HEK293T (cell line): ENCODE data around the gene FBXL17.
"Not testable (repeated sequence)": the region's sequence is repeated elsewhere in the genome, so short reads cannot be mapped to it uniquely, and the experiment has no call there.

Experiments used
- CTCF ChIA-PET: fragments of 350-600 bp; formaldehyde crosslinking; extraction: SDS; loops from one replicate; lab custom pipeline; 2021; ENCODE audit warnings: antibody characterized with exemption, inconsistent platforms; lab: Yijun Ruan, JAX
- POLR2A ChIA-PET: fragments of 350-600 bp; formaldehyde crosslinking; extraction: SDS; loops from one replicate; lab custom pipeline; 2020; ENCODE audit warnings: antibody characterized with exemption, inconsistent platforms; lab: Yijun Ruan, JAX
- DNase-seq: peaks from one replicate; pipeline ENCODE4 v3.0.0; 2012; ENCODE audit warnings: mixed read lengths; ENCODE audit errors: extremely low spot score
- ARNT ChIP-seq: fragments of 450-650 bp; IDR thresholded peaks from 2 replicates; pipeline ENCODE4 v1.6.1; 2017; ENCODE audit warnings: mild to moderate bottlenecking
- BHLHE40 ChIP-seq: fragments of 450-650 bp; IDR thresholded peaks from 2 replicates; pipeline ENCODE4 v1.6.1; 2016; ENCODE audit warnings: mild to moderate bottlenecking, moderate library complexity, borderline replicate concordance
- CTBP1 ChIP-seq: fragments of 450-650 bp; IDR thresholded peaks from 2 replicates; pipeline ENCODE4 v1.6.1; 2016; ENCODE audit warnings: borderline replicate concordance
- ELF4 ChIP-seq: fragments of 450-650 bp; IDR thresholded peaks from 2 replicates; pipeline ENCODE4 v1.6.1; 2017; ENCODE audit warnings: antibody characterized with exemption
- FOXA1 ChIP-seq: fragments of 450-650 bp; IDR thresholded peaks from 2 replicates; pipeline ENCODE4 v1.6.1; 2016; ENCODE audit warnings: mild to moderate bottlenecking
- FOXK2 ChIP-seq: fragments of 450-650 bp; IDR thresholded peaks from 2 replicates; pipeline ENCODE4 v1.6.1; 2016; ENCODE audit warnings: mild to moderate bottlenecking
- FOXM1 ChIP-seq: fragments of 450-650 bp; IDR thresholded peaks from 2 replicates; pipeline ENCODE4 v1.6.1; 2017; ENCODE audit warnings: mild to moderate bottlenecking, borderline replicate concordance
- HDGF ChIP-seq: fragments of 450-650 bp; IDR thresholded peaks from 2 replicates; pipeline ENCODE4 v1.6.1; 2017; ENCODE audit warnings: antibody characterized with exemption, borderline replicate concordance
- L3MBTL2 ChIP-seq: fragments of 450-650 bp; conservative IDR thresholded peaks from 2 replicates; pipeline ENCODE4 v1.6.1; 2016; ENCODE audit warnings: mild to moderate bottlenecking
- LEF1 ChIP-seq: fragments of 450-650 bp; IDR thresholded peaks from 2 replicates; pipeline ENCODE4 v1.6.1; 2017; ENCODE audit warnings: mild to moderate bottlenecking, borderline replicate concordance
- NFRKB ChIP-seq: fragments of 450-650 bp; IDR thresholded peaks from 2 replicates; pipeline ENCODE4 v1.6.1; 2016; ENCODE audit warnings: mild to moderate bottlenecking, moderate library complexity
- SP1 ChIP-seq: fragments of 450-650 bp; IDR thresholded peaks from 2 replicates; pipeline ENCODE4 v1.6.1; 2017
- SUZ12 ChIP-seq: fragments of 450-650 bp; IDR thresholded peaks from 2 replicates; pipeline ENCODE4 v1.6.1; 2016; ENCODE audit warnings: mild to moderate bottlenecking
- TARDBP ChIP-seq: fragments of 450-650 bp; IDR thresholded peaks from 2 replicates; pipeline ENCODE4 v1.6.1; 2016
- ZNF384 ChIP-seq: fragments of 450-650 bp; IDR thresholded peaks from 2 replicates; pipeline ENCODE4 v1.6.1; 2016
- TF ChIP-seq, protein P1 (sequence below): fragments of 450-650 bp; IDR thresholded peaks from 2 replicates; pipeline ENCODE4 v1.6.1; 2016

The FBXL17 gene

DNA sequence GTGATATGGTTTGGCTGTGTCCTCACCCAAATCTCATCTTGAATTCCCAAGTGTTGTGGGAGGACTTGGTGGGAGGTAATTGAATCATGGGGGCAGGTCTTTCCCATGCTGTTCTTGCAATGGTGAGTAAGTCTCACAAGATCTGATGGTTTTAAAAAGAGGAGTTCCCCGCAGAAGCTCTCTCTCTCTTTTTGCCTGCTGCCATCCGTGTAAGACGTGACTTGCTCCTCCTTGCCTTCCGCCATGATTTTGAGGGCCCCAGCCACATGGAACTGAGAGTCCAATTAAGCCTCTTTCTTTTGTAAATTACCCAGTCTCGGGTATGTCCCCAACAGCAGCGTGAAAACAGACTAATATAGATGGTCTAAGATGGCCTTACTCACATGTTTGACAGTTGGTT, 210.1 kb downstream of the FBXL17 start:
- POLR2A ChIA-PET, result no interaction called here

GRCh38 chr5:108168915-108169314, 213.0 kb downstream of the FBXL17 start:
- TF ChIP-seq ELF4, result no peak
- TF ChIP-seq, protein P1, sequence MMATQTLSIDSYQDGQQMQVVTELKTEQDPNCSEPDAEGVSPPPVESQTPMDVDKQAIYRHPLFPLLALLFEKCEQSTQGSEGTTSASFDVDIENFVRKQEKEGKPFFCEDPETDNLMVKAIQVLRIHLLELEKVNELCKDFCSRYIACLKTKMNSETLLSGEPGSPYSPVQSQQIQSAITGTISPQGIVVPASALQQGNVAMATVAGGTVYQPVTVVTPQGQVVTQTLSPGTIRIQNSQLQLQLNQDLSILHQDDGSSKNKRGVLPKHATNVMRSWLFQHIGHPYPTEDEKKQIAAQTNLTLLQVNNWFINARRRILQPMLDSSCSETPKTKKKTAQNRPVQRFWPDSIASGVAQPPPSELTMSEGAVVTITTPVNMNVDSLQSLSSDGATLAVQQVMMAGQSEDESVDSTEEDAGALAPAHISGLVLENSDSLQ, result no peak
- TF ChIP-seq BHLHE40, result no peak
- TF ChIP-seq FOXA1, result no peak
- TF ChIP-seq CTBP1, result no peak
- no peak for TF ChIP-seq SUZ12
- TF ChIP-seq ZNF384, result no peak
- TF ChIP-seq HDGF, result no peak
- no peak for TF ChIP-seq FOXK2
- no peak for TF ChIP-seq LEF1
- no peak for TF ChIP-seq NFRKB
- TF ChIP-seq SP1, result no peak
- TF ChIP-seq ARNT, result no peak
- no peak for TF ChIP-seq L3MBTL2
- no peak for TF ChIP-seq FOXM1
- TF ChIP-seq TARDBP, result no peak
- DNase-seq, result no peak
- ChIA-PET POLR2A (no interaction called here), CTCF (no interaction called here)

More for the DNA sequence above, 210.1 kb downstream of the FBXL17 start:
- no peak for DNase-seq
- CTCF ChIA-PET, result no interaction called here
- no peak for TF ChIP-seq NFRKB
- no peak for TF ChIP-seq SP1
- TF ChIP-seq FOXM1, result no peak
- no peak for TF ChIP-seq HDGF
- no peak for TF ChIP-seq L3MBTL2

DNA sequence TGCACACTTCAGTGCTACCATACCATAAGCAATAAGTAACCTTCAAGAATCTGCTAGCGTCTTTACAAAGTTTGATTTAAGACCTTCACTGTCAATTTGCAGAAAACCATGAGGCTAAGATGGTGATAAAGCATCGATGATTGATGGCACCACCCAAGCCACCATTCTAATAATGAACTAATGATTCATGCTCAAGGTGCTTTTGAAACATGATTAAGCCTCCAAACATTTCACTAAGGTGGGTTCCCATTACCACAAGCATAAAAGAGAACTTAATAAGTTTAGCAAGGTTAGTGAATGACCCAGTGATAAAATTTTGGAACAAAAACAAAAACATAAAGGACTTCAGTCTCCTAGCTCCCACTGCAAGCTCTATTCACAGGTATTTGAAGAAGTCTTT, 214.7 kb downstream of the FBXL17 start:
- no peak for DNase-seq
- CTCF ChIA-PET, result interaction anchor here (0.7 kb wide), 1 partner anchor 26 kb away, joined by 6 read pairs; no protein-coding TSS in a partner anchor
- TF ChIP-seq FOXK2 (no peak), BHLHE40 (no peak)
- TF ChIP-seq, protein P1, result no peak
- POLR2A ChIA-PET, result no interaction called here

GRCh38 chr5:108164574-108164973, 217.3 kb downstream of the FBXL17 start:
- ChIA-PET POLR2A (no interaction called here), CTCF (interaction anchor here (0.6 kb wide), 1 partner anchor 118 kb away, joined by 5 read pairs; no protein-coding TSS in a partner anchor)
- no peak for DNase-seq
- no peak for TF ChIP-seq FOXA1
- TF ChIP-seq FOXM1, result no peak
- no peak for TF ChIP-seq L3MBTL2

GRCh38 chr5:108152854-108153253, 229.0 kb downstream of the FBXL17 start:
- POLR2A ChIA-PET, CTCF ChIA-PET, DNase-seq: not testable (repeated sequence)

- POLR2A ChIA-PET, result no interaction called here
- DNase-seq, result no peak
- CTCF ChIA-PET, result no interaction called here
- TF ChIP-seq SP1, result no peak
- no peak for TF ChIP-seq FOXA1
- no peak for TF ChIP-seq CTBP1
- TF ChIP-seq FOXK2, result no peak
- TF ChIP-seq TARDBP, result no peak
- TF ChIP-seq BHLHE40, result no peak
- no peak for TF ChIP-seq HDGF
- TF ChIP-seq, protein P1, result no peak
- no peak for TF ChIP-seq ZNF384
- no peak for TF ChIP-seq NFRKB
- no peak for TF ChIP-seq FOXM1
- no peak for TF ChIP-seq SUZ12
- TF ChIP-seq LEF1, result no peak
- no peak for TF ChIP-seq ARNT
- no peak for TF ChIP-seq ELF4
- TF ChIP-seq L3MBTL2, result no peak
Observed at GRCh38 chr5:108149369-108149768, 232.5 kb downstream of the FBXL17 start.

DNA sequence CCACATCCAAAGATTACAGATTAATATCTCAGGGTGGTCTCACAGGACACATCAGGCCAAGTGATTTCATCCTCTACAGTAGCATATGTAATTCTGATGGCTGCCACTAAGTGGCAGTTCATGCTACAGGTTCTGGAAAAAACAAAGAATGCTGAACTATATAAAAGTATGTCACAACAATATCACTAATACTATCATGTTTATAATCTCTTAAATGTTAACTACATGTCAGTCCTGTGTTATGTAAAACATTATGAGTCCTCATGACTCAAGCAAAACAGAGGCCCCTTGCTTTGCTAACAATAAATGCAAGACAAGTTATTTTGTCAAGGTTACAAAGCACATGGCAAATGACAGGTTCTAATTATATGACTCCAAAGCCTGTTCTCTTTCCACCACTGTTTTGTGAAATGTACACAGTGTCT, 233.2 kb downstream of the FBXL17 start:
- peak; percentile 25 for DNase-seq
- POLR2A ChIA-PET, result no interaction called here
- no peak for TF ChIP-seq NFRKB
- no peak for TF ChIP-seq CTBP1
- TF ChIP-seq, protein P1, result no peak
- TF ChIP-seq FOXA1, result no peak
- TF ChIP-seq ELF4, result no peak
- TF ChIP-seq TARDBP, result no peak
- no peak for TF ChIP-seq HDGF
- TF ChIP-seq ARNT, result no peak
- no peak for TF ChIP-seq LEF1
- no peak for TF ChIP-seq SUZ12
- no peak for TF ChIP-seq FOXM1
- no peak for TF ChIP-seq BHLHE40
- no peak for TF ChIP-seq SP1
- TF ChIP-seq L3MBTL2, result no peak
- TF ChIP-seq ZNF384, result no peak
- no peak for TF ChIP-seq FOXK2
- CTCF ChIA-PET, result no interaction called here
